Heart left ventricle (tissue), 16 donors: ENCODE results near the gene RAB33B. TPM values are rescaled to one million over a fixed set of nuclear protein-coding genes. Genes with fewer than 3 reads are reported as not detected.

Experiments used
- ATAC-seq, 4 donors: fragments of 200-7000 bp; cut with Tn5 transposase; one replicate each; pipeline ENCODE4 v1.9.1; 2020 to 2022; ENCODE audit warnings: moderate library complexity in 4 of 4, mild to moderate bottlenecking in 3 of 4, moderate number of reproducible peaks in 1 of 4
- DNase-seq, 5 donors: peaks; one replicate each; pipeline ENCODE4 v3.0.0-alpha.2; 2020
- H3K27ac ChIP-seq, 12 donors: fragments of 200-600 bp; sonication (generic) in 4 of 12; one replicate each; pipeline versions ENCODE4 v1.5.0 to v1.8.0; 2016 to 2022; ENCODE audit warnings: mild to moderate bottlenecking in 2 of 12
- H3K27me3 ChIP-seq, 9 donors: fragments of 200-600 bp; sonication (generic) in 2 of 9; one replicate each; pipeline versions ENCODE4 v1.5.1 to v1.8.0; 2016 to 2022; ENCODE audit warnings: mild to moderate bottlenecking in 3 of 9
- H3K36me3 ChIP-seq, 9 donors: fragments of 200-600 bp; sonication (generic) in 2 of 9; one replicate each; pipeline versions ENCODE4 v1.5.0 to v1.8.0; 2018 to 2022; ENCODE audit warnings: mild to moderate bottlenecking in 2 of 9
- H3K4me1 ChIP-seq, 12 donors: fragments of 200-600 bp; sonication (generic) in 4 of 12; one replicate each; pipeline versions ENCODE4 v1.5.0 to v1.8.0; 2016 to 2022; ENCODE audit warnings: mild to moderate bottlenecking in 3 of 12
- H3K4me3 ChIP-seq, 12 donors: fragments of 200-600 bp; sonication (generic) in 4 of 12; one replicate each; pipeline versions ENCODE4 v1.5.0 to v1.8.0; 2017 to 2022; ENCODE audit warnings: mild to moderate bottlenecking in 9 of 12, moderate library complexity in 4 of 12
- H3K9me3 ChIP-seq, 12 donors: fragments of 200-600 bp; sonication (generic) in 4 of 12; one replicate each; pipeline versions ENCODE4 v1.5.0 to v1.8.0; 2016 to 2022; ENCODE audit warnings: mild to moderate bottlenecking in 1 of 12
- POLR2A ChIP-seq, 2 donors: fragments of 450-650 bp; IDR thresholded peaks; one replicate each; pipeline ENCODE4 v1.6.1; 2017; ENCODE audit warnings: antibody characterized with exemption in 2 of 2, mild to moderate bottlenecking in 2 of 2, moderate library complexity in 2 of 2
- WGBS, 4 donors: extraction: QIAGEN DNeasy Blood & Tissue Kit in 2 of 4; methylation state at CpG; one replicate each; pipeline versions ENCODE4 v1.1.5 to v1.1.7; 2013 to 2018; 5-methylcytosine and 5-hydroxymethylcytosine counted together
- intact Hi-C, 10 donors: fragments of 100-400 bp; cut with DNase I; formaldehyde crosslinking; loops; one replicate each; pipeline versions ENCODE4 v1.11.1 to v1.14.2; 2022
- polyA plus RNA-seq, 2 donors: library from polyadenylated mRNA; stranded (reverse); fragments of 200-250 nt; gene quantifications; one replicate each; pipeline ENCODE4 v1.2.3, GENCODE V29; 2013
- total RNA-seq, 9 donors: library from RNA; depleted of rRNA in 2 of 9; stranded (reverse); fragments of >200 nt in 2 of 9; fragmentation: NEBNext Ultra II Directional in 3 of 9; extraction: Animal tissue kit (Norgen Biotek cat#: 25700) in 3 of 9; gene quantifications; one replicate each; pipeline versions ENCODE4 v1.1.0 to v1.2.4, GENCODE V29; 2016 to 2023
- TF ChIP-seq, protein P1 (sequence below), 12 donors: fragments of 200-600 bp; sonication (generic) in 4 of 12; IDR thresholded peaks; one replicate each; pipeline versions ENCODE4 v1.5.0 to v1.8.0; 2018 to 2022; ENCODE audit warnings: antibody characterized with exemption in 12 of 12, mild to moderate bottlenecking in 5 of 12
- donor health status: ischemic (EF 13 %, LVEDD 7.1; RV severe dilation, severe dysfunction).
- donor health status: healthy with polysubstance abuse.
- donor health status: DM: no; HTN: yes; CAD: no.
- donor health status: DM: no; HTN: no; CAD: no.
- donor health status: ischemic (EF 25% LVEDD 6.9; RV normal size, moderate dysfunction).
- donor health status: ischemic (EF 25% LVEDD 5.7; RV mildly dilated, moderate dysfunction).
- donor health status: healthy.
- donor health status: DM: yes; HTN: yes; CAD: no.
- donor health status: ischemic (EF 35%, LVEDD 5.7; RV mildly dilated, moderate dysfunction).
- donor health status: nonischemic (EF 11% LVEDD 7.7; RV severe dilation, severe dysfunction).
- donor health status: DM: yes; HTN: yes; CAD: no.
- donor health status: PGD.
- donor health status: ischemic (EF 29% LVEDD 5.4; RV normal size, mild dysfunction).
- donor health status: nonischemic (EF 23%, LVEDD 6.1; RV moderate dilation, normal function).

Gene RAB33B
- total and polyA plus RNA-seq, 11 donors, result 2.3 to 9.4 (median 6.6) TPM

DNA sequence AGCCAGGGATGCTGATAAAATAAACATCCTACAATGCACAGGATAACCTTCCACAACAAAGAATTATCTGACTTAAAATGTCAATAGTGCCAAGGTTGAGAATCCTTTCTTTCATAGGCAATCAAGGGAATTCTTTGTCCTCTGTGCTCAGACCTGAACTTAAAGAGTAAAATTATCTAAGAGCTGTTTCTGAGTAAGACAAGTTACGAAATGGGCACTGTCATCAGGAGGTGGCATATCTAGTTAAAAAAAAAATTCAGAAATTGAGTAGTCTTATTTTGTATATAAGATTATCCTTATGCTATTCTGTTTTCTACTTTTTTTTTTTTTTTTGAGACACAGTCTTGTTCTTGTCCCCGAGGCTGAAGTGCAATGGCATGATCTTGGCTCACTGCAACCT is 3.3 kb upstream of the RAB33B start:
- Histone ChIP-seq H3K4me3 (no peak overlapping the region), H3K27ac (no peak overlapping the region), H3K36me3 (no peaks in the 10 kb centered on the region), H3K27me3 (no peaks in the 10 kb centered on the region), H3K4me1 (peaks cover 2 to 29% (median 14%) of the 10 kb centered on the region in 12 donors), H3K9me3 (no peaks in the 10 kb centered on the region)
- TF ChIP-seq, protein P1, sequence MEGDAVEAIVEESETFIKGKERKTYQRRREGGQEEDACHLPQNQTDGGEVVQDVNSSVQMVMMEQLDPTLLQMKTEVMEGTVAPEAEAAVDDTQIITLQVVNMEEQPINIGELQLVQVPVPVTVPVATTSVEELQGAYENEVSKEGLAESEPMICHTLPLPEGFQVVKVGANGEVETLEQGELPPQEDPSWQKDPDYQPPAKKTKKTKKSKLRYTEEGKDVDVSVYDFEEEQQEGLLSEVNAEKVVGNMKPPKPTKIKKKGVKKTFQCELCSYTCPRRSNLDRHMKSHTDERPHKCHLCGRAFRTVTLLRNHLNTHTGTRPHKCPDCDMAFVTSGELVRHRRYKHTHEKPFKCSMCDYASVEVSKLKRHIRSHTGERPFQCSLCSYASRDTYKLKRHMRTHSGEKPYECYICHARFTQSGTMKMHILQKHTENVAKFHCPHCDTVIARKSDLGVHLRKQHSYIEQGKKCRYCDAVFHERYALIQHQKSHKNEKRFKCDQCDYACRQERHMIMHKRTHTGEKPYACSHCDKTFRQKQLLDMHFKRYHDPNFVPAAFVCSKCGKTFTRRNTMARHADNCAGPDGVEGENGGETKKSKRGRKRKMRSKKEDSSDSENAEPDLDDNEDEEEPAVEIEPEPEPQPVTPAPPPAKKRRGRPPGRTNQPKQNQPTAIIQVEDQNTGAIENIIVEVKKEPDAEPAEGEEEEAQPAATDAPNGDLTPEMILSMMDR (IDR thresholded peaks at IDR 0.05), result no peak
- TF ChIP-seq POLR2A (IDR thresholded peaks at IDR 0.05), result no peak
- 92 to 99% (median 96%) methylated on average over 2 of the region's 2 CpGs for WGBS, 4 donors
- ATAC-seq (no peak), DNase-seq (no peak)
- intact Hi-C loops, result loop anchor here in 3 of 10 donors (5.0 to 10.0 kb wide), 5 partner anchors 33 to 368 kb away; partner anchors contain the start of gene SETD7 (in 2 of the 3)

DNA sequence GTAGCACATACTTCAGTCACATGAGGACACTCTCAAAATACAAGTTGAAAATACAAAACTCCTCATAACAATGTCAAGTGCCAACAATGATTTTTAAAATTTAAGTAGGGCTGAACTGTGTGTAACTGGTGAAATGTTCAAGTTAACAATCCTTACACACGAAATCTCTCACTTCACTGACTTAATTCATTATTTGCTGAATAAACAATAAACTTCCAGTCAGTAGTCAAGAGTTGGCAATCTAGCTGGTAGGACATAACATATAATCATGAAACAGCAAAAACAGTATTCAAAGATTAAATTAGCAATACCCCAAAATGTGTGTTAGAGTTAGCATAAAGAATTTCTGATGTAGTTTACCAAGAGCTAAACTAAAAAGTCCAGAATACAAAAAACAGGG is 1.9 kb upstream of the RAB33B start:
- intact Hi-C loops, result loop anchor here in 4 of 10 donors (2.0 to 10.0 kb wide), 8 partner anchors 35 to 370 kb away; partner anchors contain the start of genes SETD7 (in 3 of the 4) and ELF2 (in 1 of the 4)
- no peaks in the 10 kb centered on the region for H3K9me3 ChIP-seq
- H3K4me3 ChIP-seq, result peak overlapping the region in 3 of 12 donors; percentile 88 to 92 (median 88)
- peaks cover 9 to 43% (median 25%) of the 10 kb centered on the region in 12 donors for H3K4me1 ChIP-seq
- ATAC-seq (no peak), DNase-seq (no peak)
- 83 to 100% (median 92%) methylated on average over 1 of the region's 1 CpG for WGBS, 4 donors
- H3K27ac ChIP-seq, result no peak overlapping the region
- TF ChIP-seq, protein P1 (IDR thresholded peaks at IDR 0.05), result no peak
- no peak for TF ChIP-seq POLR2A (IDR thresholded peaks at IDR 0.05)
- no peaks in the 10 kb centered on the region for H3K36me3 ChIP-seq
- H3K27me3 ChIP-seq, result no peaks in the 10 kb centered on the region

DNA sequence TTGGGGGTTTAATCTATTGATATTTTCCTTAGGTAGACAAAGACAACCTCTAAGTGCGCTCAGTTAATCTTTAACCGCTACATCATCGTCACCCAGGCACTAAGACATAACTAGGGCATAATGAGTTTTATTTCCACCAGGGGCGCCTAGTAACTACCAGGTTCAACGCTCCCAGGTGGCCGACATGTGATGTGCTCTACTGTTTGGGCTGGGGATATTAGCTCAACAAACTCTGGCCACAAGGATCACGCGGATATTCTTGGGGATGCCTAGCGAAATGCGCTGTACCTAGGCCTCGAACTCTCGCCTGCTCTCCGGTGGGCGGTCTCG is 915 bp upstream of the RAB33B start:
- peak overlapping the region; percentile 71 to 95 (median 90) for H3K4me3 ChIP-seq
- WGBS, 4 donors, result 1 to 4% (median 3%) methylated on average over 6 to 15 of the region's 15 CpGs
- peak overlapping the region; percentile 88 to 99 (median 97) for H3K27ac ChIP-seq
- intact Hi-C loops, result loop anchor here in 5 of 10 donors (1.0 to 10.0 kb wide), 10 partner anchors 34 to 371 kb away; partner anchors contain the start of genes SETD7 (in 4 of the 5) and ELF2 (in 1 of the 5)
- peaks cover 9 to 53% (median 29%) of the 10 kb centered on the region in 12 donors for H3K4me1 ChIP-seq
- ATAC-seq (peak in 3 of 4 donors; percentile 8 to 33 (median 16)), DNase-seq (no peak)
- H3K27me3 ChIP-seq, result no peaks in the 10 kb centered on the region
- no peaks in the 10 kb centered on the region for H3K36me3 ChIP-seq
- no peaks in the 10 kb centered on the region for H3K9me3 ChIP-seq
- TF ChIP-seq POLR2A (IDR thresholded peaks at IDR 0.05), result no peak
- TF ChIP-seq, protein P1 (IDR thresholded peaks at IDR 0.05), result peak in 7 of 12 donors; percentile 24 to 35 (median 27)

DNA sequence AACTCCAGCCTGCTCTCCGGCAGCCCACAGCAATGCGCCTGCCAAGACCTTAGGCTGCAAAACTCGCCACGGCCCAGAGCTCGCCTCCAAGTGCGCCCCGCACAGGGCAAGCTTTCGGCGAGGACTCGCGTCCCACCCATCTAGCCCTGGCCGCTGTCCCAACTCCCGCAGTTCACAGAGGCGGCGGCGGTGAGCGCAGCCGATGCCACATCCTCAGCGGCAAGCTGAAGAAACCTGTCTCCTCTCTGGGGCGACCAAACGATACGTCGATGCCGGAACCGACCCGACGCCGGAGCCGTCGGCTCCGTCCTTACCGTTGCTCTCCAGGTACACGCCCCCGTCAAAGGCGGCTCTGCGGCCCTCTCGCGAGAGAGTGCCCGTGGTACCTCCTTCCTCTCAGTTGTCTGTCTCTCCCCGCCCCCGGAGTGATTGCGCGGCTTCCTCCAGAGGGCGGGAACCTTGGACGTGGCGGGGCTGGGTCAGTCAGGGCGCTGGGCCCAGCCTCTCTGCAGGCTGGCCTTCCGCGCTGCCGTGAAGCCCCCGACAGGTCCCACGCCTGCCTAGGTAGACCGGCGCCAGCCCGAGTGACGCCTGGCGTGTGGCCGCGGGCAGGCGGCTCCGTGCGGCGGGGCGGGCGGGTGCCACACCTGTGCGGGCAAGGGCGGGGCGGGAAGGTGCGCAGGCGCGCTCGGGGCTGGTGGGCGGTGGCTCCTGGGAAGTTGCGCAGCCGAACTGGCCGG is 380 bp upstream of the RAB33B start:
- peaks cover 9 to 55% (median 33%) of the 10 kb centered on the region in 12 donors for H3K4me1 ChIP-seq
- H3K9me3 ChIP-seq, result no peaks in the 10 kb centered on the region
- ATAC-seq (peak; percentile 98), DNase-seq (peak; percentile 98 to 99 (median 98))
- H3K36me3 ChIP-seq, result no peaks in the 10 kb centered on the region
- H3K27ac ChIP-seq, result peak overlapping the region; percentile 88 to 99 (median 97)
- H3K27me3 ChIP-seq, result no peaks in the 10 kb centered on the region
- intact Hi-C loops, result loop anchor here in 5 of 10 donors (1.0 to 10.0 kb wide), 10 partner anchors 34 to 371 kb away; partner anchors contain the start of genes SETD7 (in 4 of the 5) and ELF2 (in 1 of the 5)
- WGBS, 4 donors, result 0 to 1% (median 0%) methylated on average over 6 to 76 of the region's 76 CpGs
- peak overlapping the region; percentile 71 to 95 (median 90) for H3K4me3 ChIP-seq
- TF ChIP-seq, protein P1 (IDR thresholded peaks at IDR 0.05), result peak in 5 of 12 donors; percentile 5 to 46 (median 7)
- peak in 1 of 2 donors; percentile 73 for TF ChIP-seq POLR2A (IDR thresholded peaks at IDR 0.05)
